HG03060 (cell line): ENCODE measurements around the gene CXCL8.
"Not testable (repeated sequence)": the region's sequence is repeated elsewhere in the genome, so short reads cannot be mapped to it uniquely, and the experiment has no call there.

ENCODE experiments used
- ATAC-seq: cut with Tn5 transposase; IDR thresholded peaks from one replicate; pipeline ENCODE4 v1.9.1; 2021; ENCODE audit warnings: low read depth, moderate number of reproducible peaks; ENCODE audit not compliant: unreplicated experiment

CXCL8 gene

GRCh38 chr4:73742490-73743160 lies 2.3 kb downstream of the CXCL8 start:
- no peak for ATAC-seq

- no peak for ATAC-seq
Observed at GRCh38 chr4:73743281-73743680, 2.9 kb downstream of the CXCL8 start.

GRCh38 chr4:73743795-73744194 lies 3.4 kb downstream of the CXCL8 start:
- no peak for ATAC-seq

GRCh38 chr4:73744203-73744602 lies 3.8 kb downstream of the CXCL8 start:
- no peak for ATAC-seq

GRCh38 chr4:73750730-73751129 lies 10.4 kb downstream of the CXCL8 start:
- ATAC-seq: no peak

GRCh38 chr4:73751166-73751565 lies 10.8 kb downstream of the CXCL8 start:
- peak; percentile 78 for ATAC-seq

GRCh38 chr4:73751830-73752229 lies 11.5 kb downstream of the CXCL8 start:
- ATAC-seq: no peak

- no peak for ATAC-seq
Observed at GRCh38 chr4:73752424-73752823, 12.1 kb downstream of the CXCL8 start.

- ATAC-seq: no peak
Observed at GRCh38 chr4:73753215-73753614, 12.8 kb downstream of the CXCL8 start.

GRCh38 chr4:73754934-73755333 lies 14.6 kb downstream of the CXCL8 start:
- ATAC-seq: no peak

- no peak for ATAC-seq
Observed at GRCh38 chr4:73759357-73759756, 19.0 kb downstream of the CXCL8 start.

- no peak for ATAC-seq
Observed at GRCh38 chr4:73761856-73762255, 21.5 kb downstream of the CXCL8 start.

- ATAC-seq: no peak
Observed at GRCh38 chr4:73762409-73762808, 22.0 kb downstream of the CXCL8 start.

GRCh38 chr4:73763877-73764276 lies 23.5 kb downstream of the CXCL8 start:
- ATAC-seq: no peak

- ATAC-seq: no peak
Observed at GRCh38 chr4:73764513-73764912, 24.1 kb downstream of the CXCL8 start.

GRCh38 chr4:73765296-73765695 lies 24.9 kb downstream of the CXCL8 start:
- ATAC-seq: no peak

- no peak for ATAC-seq
Observed at GRCh38 chr4:73770917-73771316, 30.5 kb downstream of the CXCL8 start.

GRCh38 chr4:73772363-73772762 lies 32.0 kb downstream of the CXCL8 start:
- no peak for ATAC-seq

GRCh38 chr4:73774406-73774805 lies 34.0 kb downstream of the CXCL8 start:
- not testable (repeated sequence) for ATAC-seq

GRCh38 chr4:73776321-73776729 lies 36.0 kb downstream of the CXCL8 start:
- ATAC-seq: no peak

- ATAC-seq: no peak
Observed at GRCh38 chr4:73777612-73778011, 37.2 kb downstream of the CXCL8 start.

GRCh38 chr4:73780243-73780642 lies 39.9 kb downstream of the CXCL8 start:
- no peak for ATAC-seq

GRCh38 chr4:73780834-73781233 lies 40.5 kb downstream of the CXCL8 start:
- no peak for ATAC-seq
